Ovary (tissue), 9 donors: Measurements from ENCODE around the gene GPBP1. TPM values are rescaled to one million over a fixed set of nuclear protein-coding genes. Genes with fewer than 3 reads are reported as not detected.

ENCODE experiments used
- DNase-seq, 5 donors: peaks; one replicate each; pipeline ENCODE4 v3.0.0-alpha.2; 2019 to 2020
- H3K27ac ChIP-seq, 2 donors: fragments of 200-600 bp; one replicate each; pipeline versions ENCODE4 v1.5.1 to v1.8.0; 2019 to 2022
- H3K27me3 ChIP-seq: fragments of 200-600 bp; one replicate; pipeline ENCODE4 v1.8.0; 2022
- H3K36me3 ChIP-seq: fragments of 200-600 bp; sonication (generic); one replicate; pipeline ENCODE4 v1.5.1; 2019
- H3K4me1 ChIP-seq: one replicate; pipeline ENCODE4 v1.8.1; 2013; ENCODE audit warnings: mild to moderate bottlenecking, moderate library complexity; ENCODE audit not compliant: insufficient read depth
- H3K4me3 ChIP-seq: fragments of 200-600 bp; sonication (generic); one replicate; pipeline ENCODE4 v1.5.1; 2017
- H3K9me3 ChIP-seq, 2 donors: fragments of 200-600 bp in 1 of 2; sonication (generic) in 1 of 2; one replicate each; pipeline versions ENCODE4 v1.5.1 to v1.8.1; 2013 to 2019; ENCODE audit warnings: mild to moderate bottlenecking in 1 of 2, moderate library complexity in 1 of 2
- EP300 ChIP-seq: sonication (generic); formaldehyde crosslinking; IDR thresholded peaks from one replicate; pipeline ENCODE4 v1.6.1; 2017; ENCODE audit warnings: antibody characterized with exemption
- POLR2A ChIP-seq: fragments of 450-650 bp; IDR thresholded peaks from one replicate; pipeline ENCODE4 v1.6.1; 2017; ENCODE audit warnings: antibody characterized with exemption, mild to moderate bottlenecking, moderate library complexity
- WGBS, 3 donors: extraction: QIAGEN DNeasy Blood & Tissue Kit in 1 of 3; methylation state at CpG; one replicate each; pipeline versions ENCODE4 v1.1.5 to v1.1.7; 2013 to 2017; 5-methylcytosine and 5-hydroxymethylcytosine counted together
- intact Hi-C, 4 donors: fragments of 100-400 bp; cut with DNase I; formaldehyde crosslinking; loops; one replicate each; pipeline versions ENCODE4 v1.11.0 to v1.15.1; 2022 to 2023
- polyA plus RNA-seq, 2 donors: library from polyadenylated mRNA; stranded (reverse); fragments of 200-250 nt in 1 of 2; fragments of 350-450 nt in 1 of 2; fragmentation: Illumina TruSeq in 1 of 2; extraction: RNeasy Lipid Tissue Mini Kit (QIAGEN cat#74804) in 1 of 2; gene quantifications; one replicate each; pipeline ENCODE4 v1.2.3, GENCODE V29; 2013 to 2014
- total RNA-seq, 7 donors: library from RNA; depleted of rRNA in 2 of 7; stranded (reverse); fragments of >200 nt in 2 of 7; fragmentation: NEBNext Ultra II Directional in 3 of 7; extraction: Animal tissue kit (Norgen Biotek cat#: 25700) in 3 of 7; gene quantifications; one replicate each; pipeline versions ENCODE4 v1.1.0 to v1.2.4, GENCODE V29; 2016 to 2023
- TF ChIP-seq, protein P1 (sequence below), 3 donors: fragments of 450-650 bp in 2 of 3; fragments of 200-600 bp in 1 of 3; IDR thresholded peaks; one replicate each; pipeline versions ENCODE4 v1.5.1 to v1.8.0; 2016 to 2022; ENCODE audit warnings: antibody characterized with exemption in 3 of 3, mild to moderate bottlenecking in 1 of 3
- donor health status: DM: no; HTN: no; CAD: no; lungs with moderate emphysema.
- donor health status: DM: no; HTN: no; CAD: no.
- donor health status: Bipolar disorder and iron deficiency.
- donor health status: DM: yes; HTN: yes; CAD: no.
- donor health status: DM: no; HTN: no; CAD: no.
- donor health status: DM: yes; HTN: yes; CAD: no.

Gene GPBP1
- total and polyA plus RNA-seq, 9 donors, result 63.7 to 124 (median 93.3) TPM

DNA sequence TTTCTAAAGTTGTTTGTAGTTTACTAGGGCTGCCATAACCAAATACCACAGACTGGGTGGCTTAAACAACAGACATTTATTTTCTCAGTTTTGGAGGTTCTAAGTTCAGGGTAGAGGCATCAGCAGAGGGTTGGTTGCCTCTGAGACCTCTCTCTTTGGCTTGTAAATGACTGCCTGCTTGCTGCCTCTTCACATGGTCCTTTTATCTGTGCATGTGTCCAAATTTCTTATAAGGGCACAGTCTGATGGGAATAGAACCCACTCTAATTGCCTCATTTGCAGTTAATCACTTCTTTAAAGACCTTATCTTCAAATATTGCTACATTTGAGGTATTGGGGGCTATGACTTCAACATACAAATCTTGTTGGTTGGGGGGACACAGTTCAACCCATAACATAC, 36.8 kb downstream of the GPBP1 start:
- intact Hi-C loops, result loop anchor here in 1 of 4 donors (10.0 kb wide), 1 partner anchor 936 kb away; no protein-coding TSS in a partner anchor

DNA sequence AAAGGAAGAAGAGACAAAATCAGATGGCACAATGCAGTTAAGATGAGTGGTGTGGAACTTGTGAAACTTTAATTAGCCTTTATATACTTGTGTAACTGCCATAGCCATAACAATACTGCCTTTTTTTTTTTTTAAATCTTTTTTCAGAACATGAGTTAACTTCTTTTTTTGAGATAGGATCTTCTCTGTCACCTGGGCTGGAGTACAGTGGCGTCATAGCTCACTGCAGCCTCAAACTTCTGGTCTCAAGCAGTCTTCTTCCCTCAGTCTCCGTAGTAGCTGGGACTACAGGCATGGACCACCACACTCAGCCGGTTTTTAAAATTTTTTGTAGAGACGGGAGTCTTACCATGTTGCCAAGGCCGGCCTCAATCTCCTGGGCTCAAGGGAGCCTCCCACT, 37.2 kb downstream of the GPBP1 start:
- Histone ChIP-seq H3K9me3 (no peaks in the 10 kb centered on the region), H3K4me1 (peaks cover 9% of the 10 kb centered on the region), H3K27me3 (no peaks in the 10 kb centered on the region), H3K4me3 (no peak overlapping the region), H3K27ac (no peak overlapping the region), H3K36me3 (no peaks in the 10 kb centered on the region)
- no peak for DNase-seq
- TF ChIP-seq, protein P1, sequence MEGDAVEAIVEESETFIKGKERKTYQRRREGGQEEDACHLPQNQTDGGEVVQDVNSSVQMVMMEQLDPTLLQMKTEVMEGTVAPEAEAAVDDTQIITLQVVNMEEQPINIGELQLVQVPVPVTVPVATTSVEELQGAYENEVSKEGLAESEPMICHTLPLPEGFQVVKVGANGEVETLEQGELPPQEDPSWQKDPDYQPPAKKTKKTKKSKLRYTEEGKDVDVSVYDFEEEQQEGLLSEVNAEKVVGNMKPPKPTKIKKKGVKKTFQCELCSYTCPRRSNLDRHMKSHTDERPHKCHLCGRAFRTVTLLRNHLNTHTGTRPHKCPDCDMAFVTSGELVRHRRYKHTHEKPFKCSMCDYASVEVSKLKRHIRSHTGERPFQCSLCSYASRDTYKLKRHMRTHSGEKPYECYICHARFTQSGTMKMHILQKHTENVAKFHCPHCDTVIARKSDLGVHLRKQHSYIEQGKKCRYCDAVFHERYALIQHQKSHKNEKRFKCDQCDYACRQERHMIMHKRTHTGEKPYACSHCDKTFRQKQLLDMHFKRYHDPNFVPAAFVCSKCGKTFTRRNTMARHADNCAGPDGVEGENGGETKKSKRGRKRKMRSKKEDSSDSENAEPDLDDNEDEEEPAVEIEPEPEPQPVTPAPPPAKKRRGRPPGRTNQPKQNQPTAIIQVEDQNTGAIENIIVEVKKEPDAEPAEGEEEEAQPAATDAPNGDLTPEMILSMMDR (IDR thresholded peaks at IDR 0.05), result no peak
- TF ChIP-seq POLR2A (no peak), EP300 (no peak)
- intact Hi-C loops, result loop anchor here in 1 of 4 donors (10.0 kb wide), 1 partner anchor 936 kb away; no protein-coding TSS in a partner anchor
- WGBS, 3 donors, result 82 to 95% (median 94%) methylated on average over 5 of the region's 5 CpGs

More for the DNA sequence above, 36.8 kb downstream of the GPBP1 start:
- no peak for DNase-seq
- Histone ChIP-seq H3K27ac (no peak overlapping the region), H3K4me3 (no peak overlapping the region), H3K4me1 (peaks cover 11% of the 10 kb centered on the region), H3K27me3 (no peaks in the 10 kb centered on the region), H3K9me3 (no peaks in the 10 kb centered on the region), H3K36me3 (no peaks in the 10 kb centered on the region)
- TF ChIP-seq EP300 (no peak), POLR2A (no peak)
- TF ChIP-seq, protein P1 (IDR thresholded peaks at IDR 0.05), result no peak

DNA sequence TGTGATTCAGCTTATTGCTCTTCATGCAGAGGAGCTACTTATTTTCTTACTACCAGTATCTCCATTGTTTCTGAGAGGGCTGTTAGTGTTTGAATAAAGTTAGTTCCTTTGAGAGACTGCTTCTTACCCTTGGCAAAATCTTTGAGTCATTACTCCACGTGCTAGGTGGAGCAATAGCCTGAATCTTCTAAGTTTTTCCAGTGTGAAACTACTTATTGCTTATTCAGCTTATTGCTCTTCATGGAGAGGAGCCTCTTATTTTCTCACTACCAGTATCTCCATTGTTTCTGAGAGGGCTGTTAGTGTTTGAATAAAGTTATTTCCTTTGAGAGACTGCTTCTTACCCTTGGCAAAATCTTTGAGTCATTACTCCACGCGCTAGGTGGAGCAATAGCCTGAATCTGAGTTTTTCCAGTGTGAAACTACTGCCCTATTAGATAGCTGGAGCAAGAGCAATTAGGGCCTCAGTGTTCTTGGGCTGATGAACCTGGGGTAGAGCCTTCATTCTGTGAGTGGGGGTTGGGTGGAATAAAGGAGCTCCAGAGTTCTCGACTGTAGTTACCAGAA, 41.9 kb downstream of the GPBP1 start:
- H3K36me3 ChIP-seq, result no peaks in the 10 kb centered on the region
- WGBS, 3 donors, result 84 to 89% (median 86%) methylated on average over 4 of the region's 4 CpGs
- no peaks in the 10 kb centered on the region for H3K9me3 ChIP-seq
- no peak for DNase-seq
- no peaks in the 10 kb centered on the region for H3K27me3 ChIP-seq
- intact Hi-C loops, result loop anchor here in 1 of 4 donors (5.0 to 10.0 kb wide), 2 partner anchors 313 to 941 kb away; no protein-coding TSS in a partner anchor
- H3K4me1 ChIP-seq, result no peaks in the 10 kb centered on the region
- H3K27ac ChIP-seq, result no peak overlapping the region
- no peak for TF ChIP-seq POLR2A
- TF ChIP-seq, protein P1 (IDR thresholded peaks at IDR 0.05), result no peak
- TF ChIP-seq EP300, result no peak
- no peak overlapping the region for H3K4me3 ChIP-seq

DNA sequence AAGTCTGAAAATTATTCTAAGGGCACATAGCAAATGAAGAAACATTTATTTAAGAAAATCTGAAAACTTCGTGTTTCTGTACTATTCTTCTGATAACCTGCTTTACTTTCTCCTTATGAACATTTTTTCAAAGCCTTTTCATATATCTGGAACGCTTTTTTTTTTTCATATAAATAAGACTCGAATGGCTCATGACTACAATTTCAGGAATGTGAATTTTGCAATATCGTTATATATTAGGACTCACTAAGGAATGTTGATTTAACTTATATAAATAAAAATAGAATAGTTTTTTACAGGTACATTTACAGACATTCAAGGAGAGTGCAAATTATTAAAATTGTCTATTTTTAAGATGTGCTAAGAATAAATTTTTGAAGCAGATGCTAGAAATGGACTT, 42.9 kb downstream of the GPBP1 start:
- no peak overlapping the region for H3K27ac ChIP-seq
- TF ChIP-seq, protein P1 (IDR thresholded peaks at IDR 0.05), result no peak
- TF ChIP-seq EP300 (no peak), POLR2A (no peak)
- no peaks in the 10 kb centered on the region for H3K36me3 ChIP-seq
- WGBS, 3 donors, result 38 to 50% (median 45%) methylated on average over 4 of the region's 4 CpGs
- H3K4me3 ChIP-seq, result no peak overlapping the region
- H3K9me3 ChIP-seq, result no peaks in the 10 kb centered on the region
- intact Hi-C loops, result loop anchor here in 1 of 4 donors (5.0 to 10.0 kb wide), 2 partner anchors 314 to 942 kb away; no protein-coding TSS in a partner anchor
- no peaks in the 10 kb centered on the region for H3K27me3 ChIP-seq
- DNase-seq, result no peak
- H3K4me1 ChIP-seq, result no peaks in the 10 kb centered on the region
